CD8-positive, alpha-beta memory T cell (primary cell): Measurements from ENCODE around the gene TMED10. TPM values are rescaled to one million over a fixed set of nuclear protein-coding genes. Genes with fewer than 3 reads are reported as not detected.
"Not testable (repeated sequence)": the region's sequence is repeated elsewhere in the genome, so short reads cannot be mapped to it uniquely, and the experiment has no call there.

Experiments
- CTCF ChIA-PET: fragments of 350-600 bp; sonication (Branson Sonifier 250); formaldehyde crosslinking; loops from one replicate; lab custom pipeline; 2021; ENCODE audit warnings: antibody characterized with exemption; lab: Charles Lee
- POLR2A ChIA-PET: fragments of 350-600 bp; sonication (Branson Sonifier 250); formaldehyde crosslinking; loops from one replicate; lab custom pipeline; 2021; ENCODE audit warnings: antibody characterized with exemption; lab: Charles Lee
- DNase-seq, 5 donors: peaks; one replicate each; pipeline versions ENCODE4 v3.0.0 to v3.0.0-alpha.2; 2020 to 2022; ENCODE audit warnings: mixed read lengths in 1 of 5
- H3K27ac ChIP-seq: one replicate; pipeline ENCODE4 v1.7.0; 2013; ENCODE audit warnings: low read depth, mild to moderate bottlenecking, low read length, moderate library complexity
- H3K27me3 ChIP-seq: 2 replicates; pipeline ENCODE4 v1.7.0; 2013; ENCODE audit warnings: low read length, mild to moderate bottlenecking; ENCODE audit not compliant: insufficient read depth, poor library complexity, severe bottlenecking
- H3K36me3 ChIP-seq: 2 replicates; pipeline ENCODE4 v1.7.0; 2013; ENCODE audit warnings: mild to moderate bottlenecking, low read length, moderate library complexity; ENCODE audit not compliant: insufficient read depth
- H3K4me1 ChIP-seq: 2 replicates; pipeline ENCODE4 v1.7.0; 2013; ENCODE audit warnings: mild to moderate bottlenecking, low read length, moderate library complexity; ENCODE audit not compliant: insufficient read depth
- H3K4me3 ChIP-seq: 2 replicates; pipeline ENCODE4 v1.7.0; 2013; ENCODE audit warnings: mild to moderate bottlenecking, low read length
- H3K9me3 ChIP-seq: 2 replicates; pipeline ENCODE4 v1.7.0; 2013; ENCODE audit warnings: mild to moderate bottlenecking, low read length
- H3K27ac Mint-ChIP-seq, 8 donors: one replicate each; pipeline ENCODE4 v1.8.0; 2020 to 2021; ENCODE audit warnings: mixed read lengths in 8 of 8, mild to moderate bottlenecking in 6 of 8, inconsistent platforms in 3 of 8, moderate library complexity in 3 of 8
- H3K27me3 Mint-ChIP-seq, 2 donors: one replicate each; pipeline ENCODE4 v1.8.0; 2020 to 2021; ENCODE audit warnings: mixed read lengths in 2 of 2, mild to moderate bottlenecking in 1 of 2, moderate library complexity in 1 of 2
- H3K36me3 Mint-ChIP-seq, 3 donors: one replicate each; pipeline ENCODE4 v1.8.0; 2020 to 2021; ENCODE audit warnings: mixed read lengths in 3 of 3, inconsistent platforms in 1 of 3, mild to moderate bottlenecking in 1 of 3
- H3K4me1 Mint-ChIP-seq, 3 donors: one replicate each; pipeline ENCODE4 v1.8.0; 2020 to 2021; ENCODE audit warnings: mixed read lengths in 3 of 3, inconsistent platforms in 1 of 3, mild to moderate bottlenecking in 1 of 3
- H3K4me3 Mint-ChIP-seq, 7 donors: one replicate each; pipeline ENCODE4 v1.8.0; 2020 to 2021; ENCODE audit warnings: mixed read lengths in 7 of 7, mild to moderate bottlenecking in 6 of 7, moderate library complexity in 4 of 7, inconsistent platforms in 2 of 7
- H3K9me3 Mint-ChIP-seq, 5 donors: one replicate each; pipeline ENCODE4 v1.8.0; 2020 to 2022; ENCODE audit warnings: mixed read lengths in 5 of 5, mild to moderate bottlenecking in 3 of 5, moderate library complexity in 2 of 5, inconsistent platforms in 1 of 5
- polyA plus RNA-seq: library from polyadenylated mRNA; unstranded; fragments of 300-500 nt; fragmentation: Illumina TruSeq; gene quantifications from one replicate; pipeline ENCODE4 v1.2.3, GENCODE V29; 2021
- total RNA-seq, 2 experiments: library from RNA; stranded (reverse); gene quantifications; one replicate each; pipeline ENCODE4 v1.2.3, GENCODE V29; 2021

TMED10 gene
- total and polyA plus RNA-seq, 3 experiments from 2014 or later: 178 to 321 (median 178) TPM

DNA sequence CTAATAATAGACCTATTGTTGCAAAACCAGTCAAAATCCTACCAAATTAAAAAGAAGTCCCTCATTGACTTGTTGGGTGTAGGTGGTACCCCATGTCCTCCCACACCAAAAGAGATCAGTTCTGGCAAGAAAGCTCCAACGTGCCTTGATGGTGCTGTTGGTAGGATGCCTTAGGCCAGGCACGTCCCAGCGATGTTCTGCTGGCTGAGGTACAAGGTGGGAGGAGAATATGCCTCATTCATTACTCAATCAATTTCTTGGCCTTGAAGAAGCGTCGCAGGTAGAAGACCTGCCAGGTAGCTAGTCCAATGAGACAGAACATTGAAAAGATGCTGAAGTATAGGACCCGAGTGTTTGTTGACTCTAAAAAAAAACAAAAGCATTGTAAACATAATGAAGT is 41.8 kb downstream of the TMED10 start:
- H3K4me3 ChIP-seq: no peak overlapping the region
- Mint-ChIP-seq H3K36me3 (peaks cover 11 to 54% (median 21%) of the 10 kb centered on the region in 3 donors), H3K4me1 (peaks cover 13 to 34% (median 27%) of the 10 kb centered on the region in 3 donors), H3K9me3 (no peaks in the 10 kb centered on the region), H3K27me3 (no peaks in the 10 kb centered on the region), H3K4me3 (no peak overlapping the region), H3K27ac (peak overlapping the region in 3 of 8 donors; percentile 43 to 73 (median 68))
- peaks cover 15% of the 10 kb centered on the region for H3K4me1 ChIP-seq
- DNase-seq: no peak
- H3K36me3 ChIP-seq: peaks cover 17% of the 10 kb centered on the region
- no peak overlapping the region for H3K27ac ChIP-seq
- CTCF ChIA-PET: interaction anchor here (1.3 to 5.5 kb wide), 5 partner anchors 29 to 170 kb away, joined by 3 to 26 read pairs (median 8); no protein-coding TSS in a partner anchor
- POLR2A ChIA-PET: no interaction called here
- H3K27me3 ChIP-seq: no peaks in the 10 kb centered on the region
- no peaks in the 10 kb centered on the region for H3K9me3 ChIP-seq

DNA sequence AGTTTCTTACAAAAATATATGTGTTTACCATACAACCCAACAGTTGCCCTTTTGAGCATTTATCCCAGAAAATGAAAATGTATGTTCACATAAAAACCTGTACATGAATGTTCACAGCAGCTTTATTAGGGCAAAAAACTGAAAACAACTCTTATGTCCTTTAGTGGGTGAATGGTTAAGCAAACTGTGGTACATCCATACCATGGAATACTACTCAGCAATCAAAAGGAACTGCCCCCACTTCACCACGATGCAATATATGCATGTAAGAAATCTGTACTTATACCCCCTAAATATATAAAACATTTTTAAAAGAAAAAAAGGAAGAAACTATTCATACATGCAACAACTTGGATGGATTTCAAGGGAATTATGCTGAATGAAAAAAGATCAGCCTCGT is 42.8 kb downstream of the TMED10 start:
- CTCF ChIA-PET: interaction anchor here (1.5 to 5.5 kb wide), 3 partner anchors 162 to 171 kb away, joined by 8 to 26 read pairs (median 8); no protein-coding TSS in a partner anchor
- H3K4me1 Mint-ChIP-seq: peaks cover 8 to 30% (median 22%) of the 10 kb centered on the region in 3 donors
- peaks cover 11 to 51% (median 21%) of the 10 kb centered on the region in 3 donors for H3K36me3 Mint-ChIP-seq
- H3K27ac ChIP-seq: no peak overlapping the region
- peaks cover 6% of the 10 kb centered on the region for H3K4me1 ChIP-seq
- POLR2A ChIA-PET: no interaction called here
- H3K4me3 Mint-ChIP-seq: no peak overlapping the region
- no peak overlapping the region for H3K4me3 ChIP-seq
- H3K36me3 ChIP-seq: peaks cover 17% of the 10 kb centered on the region
- H3K27me3 ChIP-seq: no peaks in the 10 kb centered on the region
- peak overlapping the region in 4 of 8 donors; percentile 43 to 83 (median 61) for H3K27ac Mint-ChIP-seq
- no peaks in the 10 kb centered on the region for H3K27me3 Mint-ChIP-seq
- H3K9me3 ChIP-seq: no peaks in the 10 kb centered on the region
- H3K9me3 Mint-ChIP-seq: no peaks in the 10 kb centered on the region
- no peak for DNase-seq

DNA sequence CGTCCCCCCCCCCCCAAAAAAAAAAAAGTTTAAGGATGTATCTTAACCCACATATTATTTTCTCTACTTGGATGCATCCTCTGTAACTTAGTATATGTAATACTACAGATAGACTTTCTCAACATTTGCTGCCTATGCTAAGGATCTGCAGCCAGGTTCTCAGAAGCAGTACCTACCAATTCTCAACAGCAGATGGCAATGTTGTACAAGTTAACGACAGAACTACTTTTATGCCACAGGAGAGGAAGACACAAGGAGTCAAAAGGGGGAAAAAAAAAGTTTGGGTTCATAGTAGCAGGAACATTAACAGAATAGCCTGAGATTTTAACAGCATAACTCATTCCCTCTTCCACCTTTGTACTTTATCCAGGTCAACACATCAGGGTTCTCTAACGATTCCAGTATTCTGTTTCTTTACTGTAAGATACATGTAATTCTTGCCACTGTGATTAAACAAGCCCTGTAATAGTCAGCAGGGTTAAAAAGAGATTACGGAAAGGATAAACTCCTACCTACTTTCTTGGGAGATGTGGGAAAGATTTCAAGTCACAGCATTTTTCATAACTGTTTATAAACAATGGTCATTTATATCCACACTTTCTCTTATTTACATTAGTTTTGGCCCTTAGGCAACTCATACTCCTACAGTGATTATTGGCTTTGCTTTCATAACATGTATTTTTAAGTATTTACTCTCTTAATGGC is 43.9 kb downstream of the TMED10 start:
- peaks cover 11 to 50% (median 21%) of the 10 kb centered on the region in 3 donors for H3K36me3 Mint-ChIP-seq
- Histone ChIP-seq H3K9me3 (no peaks in the 10 kb centered on the region), H3K27me3 (no peaks in the 10 kb centered on the region), H3K27ac (no peak overlapping the region), H3K4me1 (peaks cover 6% of the 10 kb centered on the region), H3K4me3 (no peak overlapping the region), H3K36me3 (peaks cover 17% of the 10 kb centered on the region)
- H3K9me3 Mint-ChIP-seq: no peaks in the 10 kb centered on the region
- CTCF ChIA-PET: interaction anchor here (0.6 to 7.1 kb wide), 8 partner anchors 8 to 427 kb away, joined by 3 to 72 read pairs (median 6); no protein-coding TSS in a partner anchor
- peaks cover 9 to 32% (median 23%) of the 10 kb centered on the region in 3 donors for H3K4me1 Mint-ChIP-seq
- no peaks in the 10 kb centered on the region for H3K27me3 Mint-ChIP-seq
- DNase-seq: peak in 4 of 5 donors; percentile 42 to 69 (median 66)
- peak overlapping the region in 7 of 8 donors; percentile 8 to 82 (median 19) for H3K27ac Mint-ChIP-seq
- POLR2A ChIA-PET: interaction anchor here (0.7 kb wide), 1 partner anchor 155 kb away, joined by 5 read pairs; no protein-coding TSS in a partner anchor
- no peak overlapping the region for H3K4me3 Mint-ChIP-seq

DNA sequence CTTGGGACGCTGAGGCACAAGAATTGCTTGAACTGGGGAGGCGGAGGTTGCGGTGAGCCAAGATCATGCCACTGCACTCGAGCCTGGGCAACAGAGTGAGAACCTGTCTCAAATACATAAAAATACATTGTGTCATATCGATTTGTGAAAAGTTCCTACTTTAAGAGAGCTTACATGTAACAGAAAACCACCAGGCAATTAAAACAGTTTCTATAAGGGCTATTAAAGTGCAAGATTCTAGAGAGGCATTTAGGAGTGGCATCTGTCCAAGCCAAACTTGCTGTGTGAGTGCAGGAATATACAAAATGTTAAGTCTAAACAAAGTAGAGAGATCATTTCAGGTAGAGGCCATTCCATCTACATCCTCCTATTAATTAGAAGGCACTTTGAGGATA is 47.8 kb downstream of the TMED10 start:
- Histone ChIP-seq H3K9me3 (no peaks in the 10 kb centered on the region), H3K36me3 (peaks cover 4% of the 10 kb centered on the region), H3K4me1 (peaks cover 36% of the 10 kb centered on the region), H3K4me3 (no peak overlapping the region), H3K27ac (no peak overlapping the region), H3K27me3 (no peaks in the 10 kb centered on the region)
- Mint-ChIP-seq H3K27me3 (no peaks in the 10 kb centered on the region), H3K9me3 (no peaks in the 10 kb centered on the region), H3K27ac (peak overlapping the region in 6 of 8 donors; percentile 11 to 89 (median 35)), H3K36me3 (peaks cover 3 to 35% (median 8%) of the 10 kb centered on the region in 3 donors), H3K4me3 (peak overlapping the region in 4 of 7 donors; percentile 15 to 52 (median 36)), H3K4me1 (peaks cover 35 to 57% (median 54%) of the 10 kb centered on the region in 3 donors)
- ChIA-PET CTCF (interaction anchor here (0.8 to 7.1 kb wide), 3 partner anchors 168 to 245 kb away, joined by 3 to 72 read pairs (median 55); no protein-coding TSS in a partner anchor), POLR2A (no interaction called here)
- no peak for DNase-seq

DNA sequence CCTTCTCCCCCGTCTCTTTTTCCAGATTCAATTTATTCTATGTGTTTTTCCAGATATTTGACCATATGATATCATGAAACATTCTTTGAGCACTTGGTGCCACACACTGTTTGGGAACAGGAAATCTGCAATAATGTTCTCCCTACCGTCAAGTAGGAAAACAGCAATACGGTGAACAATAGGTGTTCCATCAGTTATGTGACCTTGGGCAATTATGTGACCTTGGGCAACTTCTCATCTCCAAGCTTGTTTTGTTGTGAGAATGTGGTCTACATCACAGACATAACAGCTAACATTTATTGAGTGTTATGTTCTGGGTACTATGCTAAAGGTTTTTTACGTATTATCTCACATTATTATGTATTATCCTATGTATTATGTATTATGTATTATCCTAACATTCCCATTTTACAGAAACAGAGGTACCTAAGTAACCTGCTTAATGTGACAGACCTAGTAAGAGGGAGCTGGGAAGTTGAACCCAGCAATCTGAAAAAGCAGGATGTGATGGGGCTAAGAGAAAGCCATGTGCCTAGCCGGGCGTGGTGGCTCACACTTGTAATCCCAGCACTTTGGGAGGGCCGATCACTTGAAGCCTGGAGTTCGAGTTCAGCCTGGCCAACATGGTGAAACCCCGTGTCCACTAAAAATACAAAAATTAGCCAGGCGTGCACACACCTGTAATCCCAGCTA is 48.4 kb downstream of the TMED10 start:
- Mint-ChIP-seq H3K4me1 (peaks cover 35 to 57% (median 54%) of the 10 kb centered on the region in 3 donors), H3K9me3 (no peaks in the 10 kb centered on the region), H3K36me3 (peaks cover 0 to 29% (median 5%) of the 10 kb centered on the region in 3 donors), H3K27me3 (no peaks in the 10 kb centered on the region), H3K27ac (peak overlapping the region; percentile 84 to 99 (median 97)), H3K4me3 (peak overlapping the region; percentile 72 to 98 (median 97))
- no peak for DNase-seq
- Histone ChIP-seq H3K4me3 (peak overlapping the region; percentile 4), H3K27ac (peak overlapping the region; percentile 6), H3K36me3 (no peaks in the 10 kb centered on the region), H3K9me3 (no peaks in the 10 kb centered on the region), H3K27me3 (no peaks in the 10 kb centered on the region), H3K4me1 (peaks cover 36% of the 10 kb centered on the region)
- ChIA-PET CTCF (interaction anchor here (5.2 to 7.1 kb wide), 2 partner anchors 169 to 175 kb away, joined by 55 to 72 read pairs; no protein-coding TSS in a partner anchor), POLR2A (interaction anchor here (1.0 kb wide), 1 partner anchor 64 kb away, joined by 4 read pairs; the partner anchor contains the start of gene ACYP1)

DNA sequence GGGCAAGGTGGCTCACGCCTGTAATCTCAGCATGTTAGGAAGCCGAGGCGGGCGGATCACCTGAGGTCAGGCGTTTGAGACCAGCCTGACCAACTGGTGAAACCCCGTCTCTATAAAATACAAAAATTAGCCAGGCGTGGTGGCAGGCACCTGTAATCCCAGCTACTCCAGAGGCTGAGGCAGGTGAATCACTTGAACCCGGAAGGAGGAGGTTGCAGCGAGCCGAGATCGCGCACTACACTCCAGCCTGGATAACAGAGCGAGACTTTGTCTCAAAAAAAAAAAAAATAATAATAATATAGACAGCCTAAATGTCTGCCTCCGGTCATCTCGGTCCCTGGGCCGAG is 49.0 kb downstream of the TMED10 start:
- not testable (repeated sequence) for H3K27me3 ChIP-seq, H3K9me3 ChIP-seq, H3K36me3 ChIP-seq, H3K9me3 Mint-ChIP-seq, H3K27me3 Mint-ChIP-seq
- peak in 1 of 5 donors; percentile 48 for DNase-seq
- peaks cover 36% of the 10 kb centered on the region for H3K4me1 ChIP-seq
- peak overlapping the region; percentile 95 for H3K27ac ChIP-seq
- CTCF ChIA-PET: interaction anchor here (1.5 to 7.1 kb wide), 5 partner anchors 169 to 388 kb away, joined by 4 to 72 read pairs (median 6); no protein-coding TSS in a partner anchor
- peak overlapping the region; percentile 95 to 98 (median 97) for H3K4me3 Mint-ChIP-seq
- POLR2A ChIA-PET: interaction anchor here (0.7 to 1.4 kb wide), 6 partner anchors 31 to 167 kb away, joined by 3 to 6 read pairs (median 4); partner anchors contain the start of gene ACYP1
- peaks cover 0 to 26% (median 2%) of the 10 kb centered on the region in 3 donors for H3K36me3 Mint-ChIP-seq
- H3K27ac Mint-ChIP-seq: peak overlapping the region; percentile 97 to 99 (median 98)
- peak overlapping the region; percentile 99 for H3K4me3 ChIP-seq
- H3K4me1 Mint-ChIP-seq: peaks cover 35 to 52% (median 52%) of the 10 kb centered on the region in 3 donors

GRCh38 chr14:75126679-75127473 is 49.5 kb downstream of the TMED10 start, which contains the start of gene NEK9:
TSS of gene NEK9 (minus strand) at chr14:75127048. CDS start at chr14:75126921, 127 bp downstream.
- Mint-ChIP-seq H3K27me3 (no peaks in the 10 kb centered on the region), H3K4me1 (peaks cover 35 to 53% (median 52%) of the 10 kb centered on the region in 3 donors), H3K36me3 (peaks cover 0 to 26% (median 3%) of the 10 kb centered on the region in 3 donors), H3K27ac (peak within 1 kb of the TSS; percentile 97 to 99 (median 98)), H3K4me3 (peak within 1 kb of the TSS; percentile 95 to 98 (median 97)), H3K9me3 (no peaks in the 10 kb centered on the region)
- Histone ChIP-seq H3K36me3 (no peaks in the 10 kb centered on the region), H3K9me3 (no peaks in the 10 kb centered on the region), H3K4me1 (peaks cover 36% of the 10 kb centered on the region), H3K27ac (peak within 1 kb of the TSS; percentile 95), H3K27me3 (no peaks in the 10 kb centered on the region), H3K4me3 (peak within 1 kb of the TSS; percentile 99)
- CTCF ChIA-PET: interaction anchor here (0.7 to 7.1 kb wide), 7 partner anchors 14 to 388 kb away, joined by 3 to 72 read pairs (median 4); partner anchors contain the start of gene ACYP1
- DNase-seq: peak; percentile 80 to 93 (median 85)
- POLR2A ChIA-PET: interaction anchor here (0.6 to 1.4 kb wide), 10 partner anchors 32 to 436 kb away, joined by 3 to 6 read pairs (median 4); partner anchors contain the start of gene ACYP1
